Stimulated activated CD4-positive, alpha-beta T cell treated with anti-CD3 and anti-CD28 coated beads, Interleukin-15, amount 100 ng/mL, for 24 hours (primary cell): Measurements from ENCODE around the gene CROCC.
"Not testable (repeated sequence)": the region's sequence is repeated elsewhere in the genome, so short reads cannot be mapped to it uniquely, and the experiment has no call there.

Experiments
- DNase-seq: peaks from one replicate; pipeline ENCODE4 v3.0.0-alpha.2; 2020

CROCC gene

GRCh38 chr1:16896316-16897055 is 25.2 kb upstream of the CROCC start:
- DNase-seq = peak; percentile 84

- not testable (repeated sequence) for DNase-seq
These were observed 24.1 kb upstream of the CROCC start for GRCh38 chr1:16897653-16898052.

GRCh38 chr1:16898298-16898697 is 23.4 kb upstream of the CROCC start:
- not testable (repeated sequence) for DNase-seq

- not testable (repeated sequence) for DNase-seq
These were observed 22.7 kb upstream of the CROCC start for GRCh38 chr1:16899020-16899419.

- DNase-seq = no peak
These were observed 21.0 kb upstream of the CROCC start for GRCh38 chr1:16900751-16901150.

DNA sequence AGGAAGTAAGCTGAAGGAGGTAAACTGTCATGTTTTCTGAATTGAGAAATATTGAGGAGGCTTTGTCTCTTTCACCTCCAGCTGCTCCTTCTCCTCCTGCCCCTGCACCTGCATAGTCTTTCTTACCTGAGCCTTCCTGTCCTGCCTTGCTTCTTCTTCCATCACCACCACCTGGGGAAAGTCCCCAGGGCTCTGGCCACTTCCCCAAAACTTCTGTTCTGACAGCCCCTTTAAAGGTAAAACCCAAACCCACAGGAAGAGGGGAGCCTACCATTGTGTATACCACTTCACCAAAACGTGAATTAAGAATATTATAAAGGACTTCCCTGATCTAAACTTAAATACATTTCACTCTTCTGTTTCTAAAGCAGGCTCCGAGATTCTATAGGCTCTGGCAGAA is 20.4 kb upstream of the CROCC start:
- not testable (repeated sequence) for DNase-seq

GRCh38 chr1:16903054-16903453 is 18.7 kb upstream of the CROCC start:
- DNase-seq = no peak

GRCh38 chr1:16903458-16903796 is 18.3 kb upstream of the CROCC start:
- DNase-seq = no peak

GRCh38 chr1:16904560-16905109 is 17.1 kb upstream of the CROCC start:
- peak; percentile 99 for DNase-seq

DNA sequence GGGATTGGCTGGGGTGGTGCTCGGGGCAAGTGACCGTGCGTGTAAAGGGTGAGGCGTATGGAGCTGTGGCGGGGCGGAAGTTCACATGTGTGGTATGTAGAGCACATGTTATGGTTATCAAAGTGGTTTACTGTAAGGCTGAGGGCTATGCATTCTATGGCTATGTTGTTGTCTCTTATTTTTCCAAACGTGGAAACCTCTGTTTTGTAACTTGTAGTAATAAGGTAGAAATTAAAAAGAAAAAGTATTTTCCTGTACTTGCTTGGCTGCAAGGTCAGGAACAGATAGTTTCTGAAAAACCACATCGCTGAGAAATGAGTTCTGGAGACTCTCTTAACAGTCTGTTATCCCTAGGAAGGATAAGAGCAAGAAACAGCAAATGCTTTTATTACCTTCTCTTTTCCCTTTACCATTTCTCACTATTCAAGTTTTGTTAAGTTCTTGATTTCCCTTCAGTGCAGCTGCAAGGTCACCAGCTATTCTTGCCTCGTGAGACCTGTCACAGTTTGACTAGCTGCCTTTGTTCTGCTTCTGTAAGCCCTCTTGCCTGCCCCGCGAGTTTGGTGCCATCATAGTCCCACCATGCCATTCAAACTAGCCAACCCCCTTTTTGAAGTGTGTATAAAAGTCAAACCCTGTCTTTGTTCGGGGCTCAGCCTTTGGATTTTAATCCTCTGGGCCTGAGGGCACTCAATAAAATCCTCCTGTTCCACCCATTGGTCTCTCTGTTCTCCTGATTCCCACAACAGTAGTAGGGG is 16.4 kb upstream of the CROCC start:
- DNase-seq = peak; percentile 70

DNA sequence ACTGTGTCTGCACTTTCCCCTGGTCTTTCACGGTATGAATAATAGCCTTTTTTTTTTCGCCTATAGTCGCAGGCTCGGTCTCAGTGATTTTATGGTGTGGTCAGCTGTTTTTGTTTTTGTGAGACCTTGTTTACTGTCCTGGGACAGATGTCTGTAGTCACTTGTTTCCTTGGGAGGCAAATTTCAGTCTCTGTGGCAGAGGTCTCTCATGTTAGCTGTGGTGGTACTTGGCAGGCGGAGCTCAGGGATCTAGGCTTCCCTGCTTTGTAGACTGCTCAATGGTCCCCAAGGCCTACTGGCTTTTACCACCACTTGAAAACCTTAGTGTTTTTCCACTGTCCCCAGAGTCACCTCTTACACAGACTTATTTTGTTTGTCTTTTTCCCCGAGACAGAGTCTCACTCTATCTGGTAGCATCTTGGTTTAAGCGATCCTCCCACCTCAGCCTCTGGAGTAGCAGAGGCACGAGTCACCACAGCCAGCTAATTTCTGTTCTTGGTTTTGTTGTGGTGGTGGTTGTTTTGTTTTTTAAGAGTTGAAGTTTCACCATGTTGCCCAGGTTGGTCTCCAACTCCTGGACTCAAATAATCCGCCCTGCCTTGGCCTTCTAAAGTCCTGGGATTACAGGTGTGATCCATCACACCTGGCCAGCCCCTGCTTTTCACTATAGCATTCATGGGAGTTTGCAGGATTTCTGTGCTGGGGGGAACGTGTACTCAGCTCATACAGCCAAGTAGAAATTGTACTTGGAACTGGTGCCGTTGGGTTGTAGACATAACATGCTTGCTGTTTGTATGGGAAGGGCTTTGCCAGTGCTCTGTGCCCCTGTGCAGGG is 15.6 kb upstream of the CROCC start:
- DNase-seq = peak; percentile 30

DNA sequence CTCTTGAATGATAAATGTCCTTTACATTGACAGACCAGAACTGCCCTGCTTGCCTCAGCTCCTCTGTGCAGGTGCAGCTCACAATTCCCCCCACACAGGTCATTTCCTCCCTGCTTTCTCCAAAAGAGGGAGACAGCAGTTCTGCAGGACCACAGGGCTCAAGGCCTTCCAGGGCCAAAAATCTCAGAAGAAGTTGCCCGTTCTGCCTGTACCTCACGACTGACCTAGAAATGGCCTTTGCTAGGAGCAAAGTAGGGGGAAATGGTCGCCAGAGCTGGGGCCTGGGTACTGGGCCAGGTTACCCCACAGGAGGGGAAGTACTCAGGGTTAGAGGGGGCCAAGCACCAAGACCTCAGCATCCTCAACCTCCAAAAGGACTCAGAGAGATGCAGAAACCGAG is 14.9 kb upstream of the CROCC start:
- no peak for DNase-seq

DNA sequence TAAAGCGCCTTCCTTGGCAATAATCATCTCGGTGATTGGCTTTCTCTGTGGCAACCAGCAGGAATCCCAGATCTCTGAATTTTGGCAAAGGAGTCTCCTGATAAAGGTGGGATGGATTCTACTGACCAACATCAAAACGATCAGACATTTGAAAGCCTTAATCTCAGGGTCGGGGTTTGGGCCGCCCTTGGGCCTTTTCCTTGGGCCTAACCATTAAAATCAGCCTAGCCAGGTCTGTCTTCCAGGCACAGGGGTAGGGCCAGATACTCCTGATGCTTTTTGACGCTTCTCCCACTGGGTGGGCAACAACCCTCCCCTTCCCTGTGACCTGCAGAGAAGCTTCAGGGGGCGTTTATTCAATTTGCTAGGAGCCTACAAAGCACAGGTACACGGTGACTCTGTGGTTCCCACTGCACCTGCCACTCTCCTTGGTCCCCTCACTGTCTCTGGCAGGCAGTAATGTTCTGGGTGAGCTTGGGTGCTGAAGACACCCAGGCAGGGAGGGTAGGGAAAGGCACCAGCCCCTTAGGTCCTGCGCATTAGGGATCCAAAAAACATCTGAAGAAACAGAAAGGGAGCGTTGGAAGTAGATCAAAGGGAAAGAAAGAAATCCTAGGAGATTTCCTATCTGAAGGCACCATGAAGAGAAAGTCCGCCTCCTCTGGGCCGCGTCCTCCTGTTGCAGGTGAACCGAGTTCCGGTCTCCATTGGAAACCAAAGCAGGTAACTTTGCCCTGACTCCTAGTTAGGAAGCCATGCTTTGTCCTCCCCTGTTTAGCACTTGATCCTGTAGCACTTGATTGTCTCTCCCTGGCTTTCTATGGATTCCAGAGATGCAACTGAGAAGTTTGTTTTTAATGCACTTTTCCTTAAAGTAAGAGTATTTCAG is 13.6 kb upstream of the CROCC start:
- DNase-seq = no peak

- not testable (repeated sequence) for DNase-seq
These were observed 9.6 kb upstream of the CROCC start for GRCh38 chr1:16911851-16912721.

DNA sequence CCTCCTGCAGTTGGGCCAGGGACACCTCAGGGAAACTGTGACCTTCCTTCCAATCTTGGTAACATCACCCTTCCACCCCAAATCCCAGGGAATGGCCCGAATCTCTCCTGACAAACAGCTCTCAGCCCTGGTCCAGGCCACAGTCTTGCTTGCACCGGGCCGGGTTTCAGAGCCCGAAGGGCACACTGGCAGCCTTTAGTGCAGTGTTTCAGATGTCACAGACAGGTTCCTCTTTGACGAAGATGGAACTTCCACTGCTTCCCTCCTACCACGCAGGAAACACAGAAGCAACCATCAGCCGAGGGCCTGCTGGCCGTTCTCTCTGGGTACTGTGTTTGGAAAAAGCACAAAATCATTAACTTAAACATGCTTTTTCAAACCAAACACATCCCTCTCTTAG is 9.0 kb upstream of the CROCC start:
- not testable (repeated sequence) for DNase-seq

DNA sequence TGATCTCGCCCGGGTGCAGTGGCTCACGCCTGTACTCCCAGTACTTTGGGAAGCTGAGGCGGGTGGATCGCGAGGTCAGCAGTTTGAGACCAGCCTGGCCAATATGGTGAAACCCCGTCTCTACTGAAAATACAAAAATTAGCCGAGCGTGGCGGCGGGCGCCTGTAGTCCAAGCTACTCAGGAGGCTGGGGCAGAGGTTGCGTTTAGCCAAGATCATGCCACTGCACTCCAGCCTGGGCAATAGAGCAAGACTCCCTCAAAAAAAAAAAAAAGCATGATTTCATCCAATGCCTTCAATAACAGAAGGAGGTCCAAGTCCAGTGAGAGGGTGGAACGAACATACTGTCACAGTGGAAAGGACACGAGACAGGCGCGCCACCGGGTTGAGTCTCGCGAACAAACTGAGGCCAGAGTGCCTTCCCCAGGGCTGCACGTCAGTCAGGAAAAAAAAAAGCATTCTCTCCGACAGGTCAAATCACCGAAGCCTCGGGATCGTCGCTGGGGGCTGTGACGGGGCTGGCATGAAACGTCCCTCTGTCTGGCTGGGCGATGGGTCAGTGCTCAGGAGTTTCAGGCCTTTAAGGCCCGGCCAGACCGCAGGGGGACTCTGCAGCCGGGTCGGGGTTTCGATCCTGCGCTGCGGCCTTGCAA is 8.4 kb upstream of the CROCC start:
- DNase-seq = peak; percentile 14

- peak; percentile 97 for DNase-seq
These were observed 7.7 kb upstream of the CROCC start for GRCh38 chr1:16913833-16914662.

- DNase-seq = not testable (repeated sequence)
These were observed 6.7 kb upstream of the CROCC start for GRCh38 chr1:16914928-16915626.

- no peak for DNase-seq
These were observed 6.1 kb upstream of the CROCC start for GRCh38 chr1:16915627-16915973.
